Motor neuron (in vitro differentiated cells): ENCODE results near the gene SPRED1. TPM values are rescaled to one million over a fixed set of nuclear protein-coding genes. Genes with fewer than 3 reads are reported as not detected.

ENCODE experiments used
- ATAC-seq, 8 experiments: fragments of 200-7000 bp; cut with Tn5 transposase; replicated peaks in 6 of 8; 2 replicates each; pipeline ENCODE4 v1.8.0; 2021; ENCODE audit warnings: mild to moderate bottlenecking in 8 of 8, moderate library complexity in 8 of 8
- H3K27ac ChIP-seq, 2 donors: fragments of 250-450 bp; sonication (Bioruptor Pico); 2 replicates each; pipeline ENCODE4 v1.9.0; 2021; ENCODE audit warnings: antibody characterized with exemption in 2 of 2, mild to moderate bottlenecking in 2 of 2, moderate library complexity in 1 of 2
- H3K4me1 ChIP-seq, 2 donors: fragments of 250-450 bp; sonication (Bioruptor Pico); replicated peaks in 1 of 2; 2 replicates each; pipeline ENCODE4 v1.6.1; 2021; ENCODE audit warnings: antibody characterized with exemption in 2 of 2, mild to moderate bottlenecking in 2 of 2, moderate library complexity in 1 of 2
- H3K4me3 ChIP-seq, 5 donors: fragments of 250-450 bp; sonication (Bioruptor Pico); 2 replicates each; pipeline ENCODE4 v1.9.0; 2021; ENCODE audit warnings: antibody characterized with exemption in 5 of 5, mild to moderate bottlenecking in 5 of 5, moderate library complexity in 4 of 5
- WGBS, 10 experiments: fragments of 450-650 bp; shearing (Covaris generic); methylation state at CpG; one replicate each; pipeline ENCODE4 v1.0.0; 2022; 5-methylcytosine and 5-hydroxymethylcytosine counted together
- in situ Hi-C, 9 experiments: fragments of 400-800 bp; cut with MboI; loops; one replicate each; pipeline ENCODE4 v1.15.0; 2021; ENCODE audit warnings: low sequenced_read_pairs in 9 of 9, low pct_unique_long_range_greater_than_20kb in 2 of 9; ENCODE audit not compliant: unreplicated experiment in 9 of 9
- total RNA-seq, 8 experiments: library from RNA; unstranded; fragments of 300-600 nt; gene quantifications; 2 replicates each; pipeline versions ENCODE4 v1.2.3 to v1.2.4, GENCODE V29; 2022

The SPRED1 gene
- total RNA-seq, 8 experiments from 2014 or later: 10.1 to 46.0 (median 17.6) TPM

DNA sequence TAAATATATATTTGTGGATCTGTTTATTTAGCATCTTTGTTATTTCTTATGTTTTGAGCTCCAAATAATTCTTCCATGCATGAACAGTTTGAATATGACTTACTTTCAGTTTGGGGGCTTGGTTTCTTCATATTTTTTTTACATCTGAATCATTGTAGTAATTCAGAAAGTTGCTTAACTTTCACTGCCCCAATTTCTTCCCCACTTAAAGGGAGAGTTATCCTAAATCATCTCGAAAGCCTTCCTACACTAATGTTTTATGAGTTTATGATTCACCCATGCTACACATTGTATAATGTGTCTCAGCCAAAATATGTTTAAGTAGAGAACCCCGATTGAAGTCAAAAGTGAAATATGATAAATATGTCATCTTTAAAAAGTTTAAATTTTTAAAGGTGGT lies 47.8 kb downstream of the SPRED1 start:
- WGBS, 10 experiments: 31 to 100% (median 94%) methylated on average over 1 to 2 of the region's 2 CpGs
- ATAC-seq: no peak
- Histone ChIP-seq H3K4me1 (no peaks in the 10 kb centered on the region), H3K27ac (no peak overlapping the region), H3K4me3 (no peak overlapping the region)
- in situ Hi-C loops: no loop called here

GRCh38 chr15:38304481-38304880 lies 51.8 kb downstream of the SPRED1 start:
- in situ Hi-C loops: no loop called here
- H3K4me3 ChIP-seq: no peak overlapping the region
- ATAC-seq: no peak
- 21 to 100% (median 95%) methylated on average over 3 of the region's 3 CpGs; no CpG with 5 or more reads in 1 of the 10 experiments for WGBS, 10 experiments
- no peak overlapping the region for H3K27ac ChIP-seq
- no peaks in the 10 kb centered on the region for H3K4me1 ChIP-seq

GRCh38 chr15:38307251-38307650 lies 54.6 kb downstream of the SPRED1 start:
- Histone ChIP-seq H3K4me3 (no peak overlapping the region), H3K4me1 (no peaks in the 10 kb centered on the region), H3K27ac (no peak overlapping the region)
- ATAC-seq: peak in 1 of 8 experiments; percentile 51
- WGBS, 10 experiments: 91 to 100% (median 100%) methylated on average over 1 to 2 of the region's 2 CpGs; no CpG with 5 or more reads in 2 of the 10 experiments
- in situ Hi-C loops: no loop called here

GRCh38 chr15:38307861-38308641 lies 55.4 kb downstream of the SPRED1 start:
- Histone ChIP-seq H3K27ac (no peak overlapping the region), H3K4me3 (no peak overlapping the region), H3K4me1 (no peaks in the 10 kb centered on the region)
- ATAC-seq: no peak
- in situ Hi-C loops: no loop called here
- 66 to 100% (median 95%) methylated on average over 3 to 5 of the region's 5 CpGs for WGBS, 10 experiments

DNA sequence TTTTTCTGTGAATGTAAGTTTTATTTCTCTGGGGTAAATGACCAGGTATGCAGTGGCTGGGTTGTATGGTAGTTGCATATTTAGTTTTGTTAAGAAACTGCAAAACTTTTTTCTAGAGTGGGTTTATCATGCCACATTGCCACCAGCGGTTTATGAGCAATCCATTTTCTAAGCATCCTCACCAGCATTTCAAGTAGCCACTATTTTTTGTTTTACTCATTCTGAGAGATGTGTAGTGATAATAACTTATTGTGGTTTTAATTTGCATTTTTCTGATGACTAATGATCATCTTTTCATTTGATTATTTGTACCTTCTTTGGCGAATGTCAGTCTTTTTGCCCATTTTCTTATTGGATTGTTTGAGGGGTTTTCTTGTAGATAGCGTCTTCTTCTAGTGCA lies 56.2 kb downstream of the SPRED1 start:
- ATAC-seq: no peak
- Histone ChIP-seq H3K4me3 (no peak overlapping the region), H3K27ac (no peak overlapping the region), H3K4me1 (no peaks in the 10 kb centered on the region)
- 79 to 100% (median 100%) methylated on average over 1 to 3 of the region's 3 CpGs for WGBS, 10 experiments
- in situ Hi-C loops: no loop called here

GRCh38 chr15:38312190-38312589 lies 59.6 kb downstream of the SPRED1 start:
- H3K4me1 ChIP-seq: no peaks in the 10 kb centered on the region
- no peak for ATAC-seq
- in situ Hi-C loops: no loop called here
- WGBS, 10 experiments: 62 to 100% (median 86%) methylated on average over 1 to 3 of the region's 3 CpGs; no CpG with 5 or more reads in 1 of the 10 experiments
- H3K27ac ChIP-seq: no peak overlapping the region
- no peak overlapping the region for H3K4me3 ChIP-seq

DNA sequence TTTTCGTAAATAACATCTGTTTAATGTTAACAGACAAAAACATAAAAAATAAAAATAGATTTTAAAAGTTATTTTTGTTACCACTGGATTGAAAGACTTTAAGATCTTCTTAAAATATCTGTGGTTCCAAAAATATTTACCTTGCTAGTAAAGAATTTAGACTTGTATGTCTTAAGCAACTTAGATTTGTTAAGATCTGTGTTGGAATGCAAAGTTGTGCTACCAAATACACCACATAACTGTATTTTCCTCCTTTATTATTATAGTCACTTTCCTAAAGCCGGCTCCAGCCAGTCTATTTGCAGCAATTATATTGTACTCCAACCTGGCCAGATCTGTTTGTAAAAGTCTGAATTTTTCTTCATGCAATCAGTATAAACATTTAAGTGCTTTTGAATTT lies 63.7 kb downstream of the SPRED1 start:
- Histone ChIP-seq H3K27ac (no peak overlapping the region), H3K4me3 (no peak overlapping the region), H3K4me1 (no peaks in the 10 kb centered on the region)
- in situ Hi-C loops: no loop called here
- WGBS, 10 experiments: 43 to 100% (median 94%) methylated on average over 2 of the region's 2 CpGs; no CpG with 5 or more reads in 1 of the 10 experiments
- no peak for ATAC-seq

DNA sequence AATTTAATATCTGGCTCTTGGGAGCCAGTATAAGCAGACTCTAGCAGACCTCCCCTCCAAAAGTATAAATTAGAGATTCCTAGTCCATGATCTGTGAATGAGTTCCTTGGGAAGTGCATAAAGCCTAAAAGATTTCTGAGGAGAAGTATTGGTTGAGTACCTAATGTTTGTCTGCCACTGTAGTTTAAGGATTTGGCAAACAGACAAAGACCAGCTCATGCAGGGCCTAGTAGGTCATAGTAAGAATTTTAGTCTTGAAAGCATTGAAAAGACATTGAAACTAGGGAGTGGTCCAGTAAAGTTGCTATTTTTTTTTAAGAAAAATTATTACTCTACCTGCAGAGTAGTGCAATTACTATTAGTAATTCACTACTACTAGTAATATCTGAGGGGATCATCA lies 67.5 kb downstream of the SPRED1 start:
- no peaks in the 10 kb centered on the region for H3K4me1 ChIP-seq
- no peak overlapping the region for H3K4me3 ChIP-seq
- in situ Hi-C loops: no loop called here
- no peak overlapping the region for H3K27ac ChIP-seq
- no peak for ATAC-seq

GRCh38 chr15:38320866-38321265 lies 68.2 kb downstream of the SPRED1 start:
- H3K4me1 ChIP-seq: no peaks in the 10 kb centered on the region
- 22 to 100% (median 87%) methylated on average over 1 to 2 of the region's 2 CpGs; no CpG with 5 or more reads in 2 of the 10 experiments for WGBS, 10 experiments
- no peak for ATAC-seq
- H3K4me3 ChIP-seq: no peak overlapping the region
- in situ Hi-C loops: no loop called here
- no peak overlapping the region for H3K27ac ChIP-seq

GRCh38 chr15:38323895-38324294 lies 71.3 kb downstream of the SPRED1 start:
- Histone ChIP-seq H3K4me1 (no peaks in the 10 kb centered on the region), H3K4me3 (no peak overlapping the region), H3K27ac (no peak overlapping the region)
- WGBS, 10 experiments: 67 to 100% (median 89%) methylated on average over 2 to 4 of the region's 4 CpGs
- in situ Hi-C loops: no loop called here
- ATAC-seq: no peak

GRCh38 chr15:38324939-38325647 lies 72.5 kb downstream of the SPRED1 start:
- no peak for ATAC-seq
- Histone ChIP-seq H3K27ac (no peak overlapping the region), H3K4me1 (no peaks in the 10 kb centered on the region), H3K4me3 (no peak overlapping the region)
- in situ Hi-C loops: no loop called here
- 83 to 100% (median 93%) methylated on average over 1 to 7 of the region's 7 CpGs for WGBS, 10 experiments

- WGBS, 10 experiments: 88 to 100% (median 100%) methylated on average over 1 of the region's 1 CpG; no CpG with 5 or more reads in 7 of the 10 experiments
Measured at GRCh38 chr15:38325648-38325990, 73.0 kb downstream of the SPRED1 start.

GRCh38 chr15:38332711-38333110 lies 80.1 kb downstream of the SPRED1 start:
- H3K27ac ChIP-seq: no peak overlapping the region
- ATAC-seq: no peak
- in situ Hi-C loops: no loop called here
- 80 to 100% (median 100%) methylated on average over 1 of the region's 1 CpG; no CpG with 5 or more reads in 2 of the 10 experiments for WGBS, 10 experiments
- H3K4me3 ChIP-seq: no peak overlapping the region
- no peaks in the 10 kb centered on the region for H3K4me1 ChIP-seq

More at GRCh38 chr15:38325648-38325990, 73.0 kb downstream of the SPRED1 start:
- no peak for ATAC-seq
- Histone ChIP-seq H3K27ac (no peak overlapping the region), H3K4me1 (no peaks in the 10 kb centered on the region), H3K4me3 (no peak overlapping the region)
- in situ Hi-C loops: no loop called here
